ENCODE results near the gene ZNF565. TPM values are rescaled to one million over a fixed set of nuclear protein-coding genes. Genes with fewer than 3 reads are reported as not detected.

Gene ZNF565
- total and polyA plus RNA-seq, 2 of the 13 experiments (the other 11 are each of a cell fraction or from before 2014, with no cell fraction given), result 1.8 to 5.2 TPM

DNA sequence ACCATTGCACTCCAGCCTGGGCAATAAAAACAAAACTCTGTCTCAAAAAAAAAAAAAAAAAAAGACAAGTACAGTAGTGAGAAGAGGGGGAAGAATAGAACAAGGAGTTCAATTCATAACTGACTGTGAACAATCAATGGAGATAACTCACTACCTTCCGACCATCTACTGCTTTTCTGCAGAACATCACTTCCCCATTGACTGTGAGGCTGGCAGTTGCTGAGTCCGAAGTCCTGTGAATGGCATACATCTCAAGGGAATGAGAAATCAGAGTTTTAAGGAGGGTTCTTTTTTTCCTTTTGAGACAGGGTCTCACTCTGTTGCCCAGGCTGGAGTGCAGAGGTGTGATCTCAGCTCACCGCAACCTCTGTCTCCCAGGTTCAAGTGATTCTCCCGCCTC is 11.2 kb downstream of the ZNF565 start (continued):
- TF ChIP-seq CENPT (CRISPR knock-in tag; IDR thresholded peaks at IDR 0.05; ENCODE audit: low read depth) (no peak), SRSF4 (IDR thresholded peaks at IDR 0.05; ENCODE audit: low read depth, low read length, poor library complexity, severe bottlenecking) (no peak), HNRNPL (IDR thresholded peaks at IDR 0.05; ENCODE audit: low read depth, low read length) (no peak), RELA (CRISPR knock-in tag; IDR thresholded peaks at IDR 0.05) (no peak), TARDBP (CRISPR knock-in tag; IDR thresholded peaks at IDR 0.05) (no peak), TRIM24 (CRISPR knock-in tag; IDR thresholded peaks at IDR 0.05) (no peak)
- TF ChIP-seq, protein P1, sequence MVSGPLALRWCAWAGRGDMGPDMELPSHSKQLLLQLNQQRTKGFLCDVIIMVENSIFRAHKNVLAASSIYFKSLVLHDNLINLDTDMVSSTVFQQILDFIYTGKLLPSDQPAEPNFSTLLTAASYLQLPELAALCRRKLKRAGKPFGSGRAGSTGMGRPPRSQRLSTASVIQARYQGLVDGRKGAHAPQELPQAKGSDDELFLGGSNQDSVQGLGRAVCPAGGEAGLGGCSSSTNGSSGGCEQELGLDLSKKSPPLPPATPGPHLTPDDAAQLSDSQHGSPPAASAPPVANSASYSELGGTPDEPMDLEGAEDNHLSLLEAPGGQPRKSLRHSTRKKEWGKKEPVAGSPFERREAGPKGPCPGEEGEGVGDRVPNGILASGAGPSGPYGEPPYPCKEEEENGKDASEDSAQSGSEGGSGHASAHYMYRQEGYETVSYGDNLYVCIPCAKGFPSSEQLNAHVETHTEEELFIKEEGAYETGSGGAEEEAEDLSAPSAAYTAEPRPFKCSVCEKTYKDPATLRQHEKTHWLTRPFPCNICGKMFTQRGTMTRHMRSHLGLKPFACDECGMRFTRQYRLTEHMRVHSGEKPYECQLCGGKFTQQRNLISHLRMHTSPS (CRISPR knock-in tag; IDR thresholded peaks at IDR 0.05; ENCODE audit: low read depth), result no peak
- TF ChIP-seq, protein P2, sequence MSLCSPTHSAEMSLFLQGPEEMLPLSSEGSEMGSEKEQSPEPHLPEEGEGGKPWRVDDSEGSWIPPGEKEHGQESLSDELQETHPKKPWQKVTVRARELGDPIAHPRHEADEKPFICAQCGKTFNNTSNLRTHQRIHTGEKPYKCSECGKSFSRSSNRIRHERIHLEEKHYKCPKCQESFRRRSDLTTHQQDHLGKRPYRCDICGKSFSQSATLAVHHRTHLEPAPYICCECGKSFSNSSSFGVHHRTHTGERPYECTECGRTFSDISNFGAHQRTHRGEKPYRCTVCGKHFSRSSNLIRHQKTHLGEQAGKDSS (CRISPR knock-in tag; IDR thresholded peaks at IDR 0.05; ENCODE audit: borderline replicate concordance, low read depth), result no peak
- TF ChIP-seq, protein P3, sequence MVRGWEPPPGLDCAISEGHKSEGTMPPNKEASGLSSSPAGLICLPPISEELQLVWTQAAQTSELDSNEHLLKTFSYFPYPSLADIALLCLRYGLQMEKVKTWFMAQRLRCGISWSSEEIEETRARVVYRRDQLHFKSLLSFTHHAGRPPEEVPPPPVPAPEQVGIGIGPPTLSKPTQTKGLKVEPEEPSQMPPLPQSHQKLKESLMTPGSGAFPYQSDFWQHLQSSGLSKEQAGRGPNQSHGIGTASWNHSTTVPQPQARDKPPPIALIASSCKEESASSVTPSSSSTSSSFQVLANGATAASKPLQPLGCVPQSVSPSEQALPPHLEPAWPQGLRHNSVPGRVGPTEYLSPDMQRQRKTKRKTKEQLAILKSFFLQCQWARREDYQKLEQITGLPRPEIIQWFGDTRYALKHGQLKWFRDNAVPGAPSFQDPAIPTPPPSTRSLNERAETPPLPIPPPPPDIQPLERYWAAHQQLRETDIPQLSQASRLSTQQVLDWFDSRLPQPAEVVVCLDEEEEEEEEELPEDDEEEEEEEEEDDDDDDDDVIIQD (CRISPR knock-in tag; IDR thresholded peaks at IDR 0.05; ENCODE audit: low read depth), result no peak

DNA sequence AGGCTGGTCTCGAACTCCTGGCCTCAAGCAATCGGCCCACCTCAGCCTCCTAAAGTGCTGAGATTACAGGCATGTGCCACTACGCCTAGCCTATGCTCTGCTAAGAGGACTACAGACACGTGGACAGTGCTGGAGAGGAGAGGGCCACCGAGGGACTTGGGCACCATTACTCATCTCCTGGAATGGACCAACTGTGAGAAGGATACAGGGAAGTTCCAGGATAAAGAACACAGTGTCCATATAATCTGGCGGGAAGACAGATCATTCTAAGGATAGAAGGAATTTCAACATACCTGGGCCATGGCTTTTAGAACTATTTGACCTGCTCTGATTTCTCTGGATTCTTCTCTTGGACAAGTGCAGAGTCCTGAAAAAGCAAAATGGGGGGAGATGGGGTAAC is 12.8 kb downstream of the ZNF565 start:
- BruUV-seq (replicated peaks), result no TSS peak
- TF ChIP-seq, protein P4, sequence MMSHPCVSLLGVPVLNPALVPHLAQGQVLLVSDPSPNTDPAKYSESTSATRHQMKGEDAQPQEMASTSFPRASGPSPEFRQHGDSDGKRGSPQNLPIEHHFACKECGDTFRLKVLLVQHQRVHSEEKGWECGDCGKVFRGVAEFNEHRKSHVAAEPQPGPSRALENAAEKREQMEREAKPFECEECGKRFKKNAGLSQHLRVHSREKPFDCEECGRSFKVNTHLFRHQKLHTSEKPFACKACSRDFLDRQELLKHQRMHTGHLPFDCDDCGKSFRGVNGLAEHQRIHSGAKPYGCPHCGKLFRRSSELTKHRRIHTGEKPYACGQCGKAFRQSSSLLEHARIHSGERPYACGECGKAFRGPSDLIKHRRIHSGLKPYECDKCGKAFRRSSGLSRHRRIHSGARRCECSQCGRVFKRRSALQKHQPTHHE (CRISPR knock-in tag; IDR thresholded peaks at IDR 0.05; ENCODE audit: borderline replicate concordance), result no peak
- no peak for TF ChIP-seq PAWR (CRISPR knock-in tag; IDR thresholded peaks at IDR 0.05; ENCODE audit: borderline replicate concordance)
- no peak for TF ChIP-seq RAD21 (CRISPR knock-in tag; IDR thresholded peaks at IDR 0.05)
- TF ChIP-seq ZNF850 (CRISPR knock-in tag; conservative IDR thresholded peaks at IDR 0.05), result no peak
- no peak for TF ChIP-seq TGIF2 (CRISPR knock-in tag; IDR thresholded peaks at IDR 0.05)
- TF ChIP-seq HNRNPL (IDR thresholded peaks at IDR 0.05; ENCODE audit: low read depth, low read length), result no peak
- no peak for TF ChIP-seq MYNN (CRISPR knock-in tag; IDR thresholded peaks at IDR 0.05; ENCODE audit: low read depth)
- TF ChIP-seq ZMYM4 (CRISPR knock-in tag; IDR thresholded peaks at IDR 0.05), result no peak
- no peak for TF ChIP-seq SNAPC2 (CRISPR knock-in tag; IDR thresholded peaks at IDR 0.05)

More for the DNA sequence above, 12.8 kb downstream of the ZNF565 start:
- CTCF ChIA-PET (ENCODE audit: low intra/inter-chr PET ratio, low total read pairs), result no interaction called here
- no peak overlapping the region for H3K4me2 ChIP-seq (ENCODE audit: low read depth, low read length)
- no peak overlapping the region for H3K4me3 ChIP-seq (replicated peaks in 1 of 3; ENCODE audit: insufficient read depth in 1 of 3, low read depth in 2 of 3, low read length in 3 of 3)
- DNase-seq (ENCODE audit: low spot score) (no peak), ATAC-seq (no peak), FAIRE-seq (no peak)
- in situ Hi-C loops (cut with HindIII; ENCODE audit: extremely low pct_ligation_motif_present, low pct_unique_long_range_greater_than_20kb) (no loop called here), intact Hi-C loops (cut with micrococcal nuclease; ENCODE audit: unreplicated experiment) (no loop called here)
- POLR2A ChIA-PET, result no interaction called here
- H4K20me1 ChIP-seq (ENCODE audit: insufficient read depth, low read length), result no peaks in the 10 kb centered on the region
- 94% methylated on average over 6 of the region's 6 CpGs for WGBS (ENCODE audit: low lambda C conversion rate)
- H3K27ac ChIP-seq (ENCODE audit: extremely low read length, insufficient read depth, low read length), result no peak overlapping the region
- H3K27me3 ChIP-seq (ENCODE audit: control insufficient read depth in 1 of 2, insufficient read depth in 2 of 2, low read length in 2 of 2), result no peaks in the 10 kb centered on the region
- H2AFZ ChIP-seq (ENCODE audit: low read length), result no peak overlapping the region
- H3K4me1 ChIP-seq (ENCODE audit: insufficient read depth, low read length), result no peaks in the 10 kb centered on the region
- no peaks in the 10 kb centered on the region for H3K79me2 ChIP-seq (ENCODE audit: insufficient read depth, low read length)
- H3K9me3 ChIP-seq (ENCODE audit: low read length), result no peaks in the 10 kb centered on the region
- H3K9ac ChIP-seq (ENCODE audit: insufficient read depth, low read depth, low read length), result no peak overlapping the region
- H3K36me3 ChIP-seq (replicated peaks in 1 of 2; ENCODE audit: control insufficient read depth in 1 of 2, insufficient read depth in 2 of 2, low read length in 2 of 2), result peaks cover 0 to 1% of the 10 kb centered on the region in 2 experiments; a peak in 1 of 5 replicates

All from HepG2 (cell line).